Uterus (tissue), 4 donors: Measurements from ENCODE around the gene ARID5B. TPM values are rescaled to one million over a fixed set of nuclear protein-coding genes. Genes with fewer than 3 reads are reported as not detected.
A peak's percentile ranks its signal among the peaks of the same experiment; 100 is the strongest.

ENCODE experiments used
- DNase-seq, 2 donors: peaks; one replicate each; pipeline ENCODE4 v3.0.0-alpha.2; 2019 to 2020
- H3K27ac ChIP-seq, 2 donors: fragments of 200-600 bp; sonication (generic); 1 replicate in 1 of 2; 2 replicates in 1 of 2; pipeline ENCODE4 v1.5.1; 2016 to 2018
- H3K27me3 ChIP-seq, 2 donors: fragments of 200-600 bp; sonication (generic); one replicate each; pipeline ENCODE4 v1.5.1; 2018 to 2019; ENCODE audit warnings: control low read depth in 1 of 2
- H3K36me3 ChIP-seq, 2 donors: fragments of 200-600 bp; sonication (generic); one replicate each; pipeline ENCODE4 v1.5.1; 2019; ENCODE audit warnings: control low read depth in 1 of 2
- H3K4me1 ChIP-seq, 2 donors: fragments of 200-600 bp; sonication (generic); one replicate each; pipeline ENCODE4 v1.5.1; 2018 to 2019; ENCODE audit warnings: control low read depth in 1 of 2
- H3K4me3 ChIP-seq, 2 donors: fragments of 200-600 bp; sonication (generic); 1 replicate in 1 of 2; 2 replicates in 1 of 2; pipeline ENCODE4 v1.5.1; 2018 to 2019; ENCODE audit warnings: mild to moderate bottlenecking in 1 of 2
- H3K9me3 ChIP-seq, 2 donors: fragments of 200-600 bp; sonication (generic); one replicate each; pipeline ENCODE4 v1.5.1; 2019; ENCODE audit warnings: control low read depth in 1 of 2
- CTCF ChIP-seq, 4 experiments: fragments of 200-600 bp in 2 of 4; fragments of 450-650 bp in 2 of 4; sonication (generic) in 2 of 4; IDR thresholded peaks; one replicate each; pipeline ENCODE4 v1.5.1; 2016 to 2019; ENCODE audit warnings: antibody characterized with exemption in 4 of 4, mild to moderate bottlenecking in 2 of 4, moderate library complexity in 1 of 4
- POLR2A ChIP-seq, 2 donors: fragments of 450-650 bp; IDR thresholded peaks; one replicate each; pipeline ENCODE4 v1.6.1; 2016; ENCODE audit warnings: antibody characterized with exemption in 2 of 2, mild to moderate bottlenecking in 1 of 2, moderate library complexity in 1 of 2
- intact Hi-C: fragments of 100-400 bp; cut with DNase I; formaldehyde crosslinking; loops from one replicate; pipeline ENCODE4 v1.15.1; 2023; ENCODE audit warnings: low total_unique reads
- total RNA-seq, 4 donors: library from RNA; depleted of rRNA in 3 of 4; stranded (reverse); fragments of >200 nt in 3 of 4; gene quantifications; one replicate each; pipeline versions ENCODE4 v1.1.0 to v1.2.4, GENCODE V29; 2014 to 2023
- donor health status: DM: yes; HTN: yes; CAD: no.

Gene ARID5B
- total RNA-seq, 4 donors from 2014 or later = 38.7 to 64.1 (median 56.6) TPM

DNA sequence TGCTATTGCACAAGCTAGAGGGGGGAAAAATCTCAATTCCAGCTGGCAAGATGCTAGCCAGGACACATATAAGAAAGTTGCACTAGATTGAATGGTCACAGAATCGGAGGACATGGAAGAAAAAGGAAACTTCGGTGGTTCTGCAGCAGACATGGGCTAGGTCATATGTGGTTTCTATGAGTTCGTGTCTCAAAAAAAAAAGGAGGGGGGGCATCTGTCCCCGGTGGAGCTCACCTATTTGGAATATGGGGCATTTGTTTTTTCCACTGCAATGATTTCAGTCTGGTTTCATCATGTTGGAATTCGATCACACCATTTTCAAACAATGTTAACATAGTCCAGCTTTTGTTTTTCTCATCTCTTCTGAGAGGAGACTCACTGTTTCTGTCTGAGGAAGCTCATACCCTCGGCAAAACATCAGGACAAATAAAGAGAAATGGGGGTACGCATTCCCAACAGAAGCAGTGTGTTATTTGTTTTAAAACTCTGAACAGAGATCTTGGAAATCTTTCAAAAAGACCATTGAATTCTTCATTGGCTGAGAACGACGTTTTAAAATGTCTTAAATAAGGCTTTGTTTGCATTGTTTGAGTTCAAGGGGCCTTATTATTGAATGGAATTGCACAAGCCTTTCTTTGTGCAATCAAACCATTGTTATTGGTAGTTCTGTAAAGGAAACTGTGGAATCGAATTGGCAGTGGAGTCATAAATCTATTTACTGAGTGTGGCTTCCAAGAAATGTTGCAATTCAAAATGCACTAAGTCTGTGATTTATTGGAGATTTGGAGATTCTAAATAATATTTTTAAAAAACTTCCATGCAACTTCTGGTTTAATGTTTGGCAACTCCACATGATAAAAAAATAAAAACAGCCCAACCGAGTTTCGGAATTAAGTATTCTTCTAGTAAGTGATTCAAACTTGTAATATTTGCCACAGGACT is 194.0 kb downstream of the ARID5B start:
- Histone ChIP-seq H3K9me3 (no peaks in the 10 kb centered on the region), H3K4me1 (peaks cover 0 to 11% of the 10 kb centered on the region in 2 donors), H3K36me3 (no peaks in the 10 kb centered on the region), H3K4me3 (no peak overlapping the region), H3K27me3 (no peaks in the 10 kb centered on the region), H3K27ac (peak overlapping the region; percentile 69 to 75)
- TF ChIP-seq POLR2A (IDR thresholded peaks at IDR 0.05) = no peak
- TF ChIP-seq CTCF (IDR thresholded peaks at IDR 0.05) = no peak
- no peak for DNase-seq
- intact Hi-C loops = no loop called here

- peaks cover 0 to 11% of the 10 kb centered on the region in 2 donors for H3K4me1 ChIP-seq
- no peaks in the 10 kb centered on the region for H3K9me3 ChIP-seq
- H3K27ac ChIP-seq = peak overlapping the region; percentile 69 to 75
- no peaks in the 10 kb centered on the region for H3K27me3 ChIP-seq
- H3K36me3 ChIP-seq = no peaks in the 10 kb centered on the region
- TF ChIP-seq POLR2A (IDR thresholded peaks at IDR 0.05) (no peak), CTCF (IDR thresholded peaks at IDR 0.05) (no peak)
- DNase-seq = no peak
- intact Hi-C loops = no loop called here
- H3K4me3 ChIP-seq = no peak overlapping the region
These were observed 194.9 kb downstream of the ARID5B start for GRCh38 chr10:62096256-62096933.

- Histone ChIP-seq H3K4me1 (no peaks in the 10 kb centered on the region), H3K27ac (no peak overlapping the region), H3K4me3 (no peak overlapping the region), H3K9me3 (no peaks in the 10 kb centered on the region), H3K36me3 (no peaks in the 10 kb centered on the region), H3K27me3 (no peaks in the 10 kb centered on the region)
- TF ChIP-seq POLR2A (IDR thresholded peaks at IDR 0.05) (no peak), CTCF (IDR thresholded peaks at IDR 0.05) (no peak)
- DNase-seq = no peak
- intact Hi-C loops = no loop called here
These were observed 197.0 kb downstream of the ARID5B start for GRCh38 chr10:62098278-62099121.

DNA sequence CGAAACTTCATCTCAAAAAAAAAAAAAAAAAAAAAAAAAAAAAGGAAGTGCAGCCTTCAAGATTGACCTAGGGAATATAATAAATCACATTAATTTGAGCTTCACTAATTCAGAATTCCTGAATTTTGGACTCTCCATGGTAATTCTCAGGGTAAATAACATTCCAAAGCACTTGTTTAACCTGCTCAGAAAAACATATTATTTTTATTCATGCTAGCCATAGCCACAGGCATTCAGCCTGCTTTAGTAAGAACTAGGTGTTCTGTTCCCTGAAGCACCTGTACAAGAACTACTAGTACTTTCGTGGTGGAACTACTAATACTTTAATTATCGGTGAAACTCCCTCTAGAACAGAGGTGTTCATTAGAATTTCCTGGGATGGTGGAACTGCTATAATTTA is 197.8 kb downstream of the ARID5B start:
- H3K9me3 ChIP-seq = no peaks in the 10 kb centered on the region
- TF ChIP-seq POLR2A (IDR thresholded peaks at IDR 0.05) = no peak
- no peak for TF ChIP-seq CTCF (IDR thresholded peaks at IDR 0.05)
- H3K4me3 ChIP-seq = no peak overlapping the region
- no peaks in the 10 kb centered on the region for H3K27me3 ChIP-seq
- H3K4me1 ChIP-seq = no peaks in the 10 kb centered on the region
- no peak for DNase-seq
- H3K27ac ChIP-seq = no peak overlapping the region
- H3K36me3 ChIP-seq = no peaks in the 10 kb centered on the region
- intact Hi-C loops = no loop called here
